SU-DHL-6 (cell line): ENCODE measurements around the gene LHFPL3.

Source experiments
- CTCF ChIP-seq: fragments of 200-600 bp; sonication (generic); IDR thresholded peaks from one replicate; pipeline ENCODE4 v1.5.1; 2017; ENCODE audit warnings: antibody characterized with exemption, mild to moderate bottlenecking, low read length, moderate library complexity; ENCODE audit not compliant: insufficient read depth, poor library complexity, severe bottlenecking
- EZH2phosphoT487 ChIP-seq: fragments of 200-600 bp; sonication (generic), shearing (Covaris generic); conservative IDR thresholded peaks from 2 replicates; pipeline ENCODE4 v1.6.1; 2018; ENCODE audit warnings: mild to moderate bottlenecking, antibody characterized with exemption, low read length, moderate library complexity, mixed read lengths

GRCh38 chr7:104296266-104296665 lies 32.1 kb upstream of the LHFPL3 start:
- no peak for TF ChIP-seq CTCF
- TF ChIP-seq EZH2phosphoT487 = no peak
